AG10803 (cell line): ENCODE results near the gene FNDC3B.

Experiments
- DNase-seq: peaks from one replicate; pipeline ENCODE4 v3.0.0; 2010; ENCODE audit warnings: low read depth
- H3K4me3 ChIP-seq: 2 replicates; pipeline ENCODE4 v1.5.1; 2011; ENCODE audit warnings: mild to moderate bottlenecking, low read length, control low read depth
- CTCF ChIP-seq: conservative IDR thresholded peaks from 2 replicates; pipeline ENCODE4 v1.5.1; 2011; ENCODE audit warnings: mild to moderate bottlenecking, low read length, control low read depth, inconsistent platforms

The FNDC3B gene

GRCh38 chr3:172069478-172069877 lies 30.1 kb downstream of the FNDC3B start:
- no peak for TF ChIP-seq CTCF
- DNase-seq: no peak
- no peak overlapping the region for H3K4me3 ChIP-seq

GRCh38 chr3:172070269-172070668 lies 30.9 kb downstream of the FNDC3B start:
- no peak overlapping the region for H3K4me3 ChIP-seq
- no peak for TF ChIP-seq CTCF
- DNase-seq: no peak

DNA sequence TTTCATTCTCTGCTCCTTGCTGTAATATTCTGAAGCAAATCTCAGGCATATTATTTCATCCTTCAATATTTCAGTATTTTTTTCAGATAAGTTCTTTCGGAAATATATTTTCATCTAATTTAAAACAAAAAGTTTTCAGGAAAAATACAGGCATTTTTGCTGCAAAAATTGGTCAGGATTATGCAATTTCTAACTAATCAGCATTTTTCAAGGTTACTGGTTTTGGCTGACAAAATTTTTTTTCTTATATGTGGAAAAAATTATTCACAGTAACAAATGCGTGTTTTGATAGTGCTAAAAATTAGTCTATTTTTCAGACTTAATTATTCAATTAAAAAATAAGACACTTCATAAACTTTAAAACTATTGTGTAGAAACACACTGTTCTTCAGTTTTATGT lies 31.4 kb downstream of the FNDC3B start:
- no peak for TF ChIP-seq CTCF
- H3K4me3 ChIP-seq: no peak overlapping the region
- DNase-seq: no peak

DNA sequence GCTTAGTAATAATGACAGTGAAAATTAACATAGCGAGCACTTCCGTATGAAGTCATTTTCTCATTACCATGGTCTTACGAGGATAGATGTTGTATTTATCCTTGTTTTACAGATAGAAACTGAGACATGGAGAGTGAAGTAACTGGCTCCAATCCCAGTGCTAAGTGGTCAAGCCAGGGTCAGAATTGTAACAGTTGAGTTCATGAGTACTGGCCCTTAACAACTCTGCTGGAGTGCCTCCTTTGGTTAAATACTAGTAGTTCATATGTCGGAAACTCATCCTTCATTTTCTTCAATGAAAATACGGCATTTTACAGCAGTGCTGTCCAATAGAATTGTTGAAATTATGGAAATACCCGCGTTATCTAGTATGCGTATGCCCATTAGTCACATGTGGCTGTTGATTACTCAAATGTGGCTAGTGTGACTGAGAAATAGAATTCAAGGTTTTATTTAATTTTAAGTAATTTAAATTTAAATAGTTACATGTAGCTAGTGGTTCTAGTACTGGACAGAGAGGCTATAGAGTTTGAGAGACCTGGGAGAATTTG lies 32.5 kb downstream of the FNDC3B start:
- no peak overlapping the region for H3K4me3 ChIP-seq
- TF ChIP-seq CTCF: no peak
- DNase-seq: no peak

DNA sequence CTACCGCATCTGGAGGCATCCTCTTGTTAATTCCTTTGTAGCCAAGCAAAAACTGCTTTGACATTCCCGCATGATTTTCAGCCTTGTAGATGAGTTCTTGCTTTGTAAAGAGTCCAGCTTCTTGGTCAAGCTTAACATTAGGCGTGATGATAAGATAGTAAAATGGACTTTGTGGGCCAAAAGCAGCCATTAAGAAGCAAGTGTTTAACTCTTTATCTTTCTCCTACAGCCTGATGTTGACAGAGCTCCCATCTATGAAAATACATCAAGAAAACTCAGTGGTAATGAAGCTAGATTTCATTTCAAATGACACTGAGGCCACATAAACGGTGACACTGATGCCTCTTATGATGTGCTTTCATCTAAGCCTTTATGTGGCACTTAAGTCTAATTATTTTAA lies 33.2 kb downstream of the FNDC3B start:
- no peak for TF ChIP-seq CTCF
- H3K4me3 ChIP-seq: no peak overlapping the region
- no peak for DNase-seq

GRCh38 chr3:172073262-172073915 lies 34.0 kb downstream of the FNDC3B start:
- no peak overlapping the region for H3K4me3 ChIP-seq
- DNase-seq: no peak
- no peak for TF ChIP-seq CTCF

GRCh38 chr3:172074032-172074431 lies 34.7 kb downstream of the FNDC3B start:
- H3K4me3 ChIP-seq: no peak overlapping the region
- no peak for DNase-seq
- TF ChIP-seq CTCF: no peak
